Peyer's patch (tissue), 4 donors: Measurements from ENCODE around the gene IDI1. TPM values are rescaled to one million over a fixed set of nuclear protein-coding genes. Genes with fewer than 3 reads are reported as not detected.
"Not testable (repeated sequence)": the region's sequence is repeated elsewhere in the genome, so short reads cannot be mapped to it uniquely, and the experiment has no call there.

Source experiments
- DNase-seq, 3 donors: peaks; one replicate each; pipeline ENCODE4 v3.0.0-alpha.2; 2017 to 2019
- H3K27ac ChIP-seq, 4 donors: fragments of 200-600 bp; sonication (generic); one replicate each; pipeline ENCODE4 v1.5.1; 2016 to 2019
- H3K27me3 ChIP-seq, 2 donors: fragments of 200-600 bp; sonication (generic); one replicate each; pipeline ENCODE4 v1.5.1; 2019
- H3K36me3 ChIP-seq, 3 donors: fragments of 200-600 bp; sonication (generic); one replicate each; pipeline ENCODE4 v1.5.1; 2016 to 2019
- H3K4me1 ChIP-seq, 4 donors: fragments of 200-600 bp; sonication (generic); one replicate each; pipeline ENCODE4 v1.5.1; 2016 to 2019
- H3K4me3 ChIP-seq, 4 donors: fragments of 200-600 bp; sonication (generic); 1 replicate in 3 of 4; 2 replicates in 1 of 4; pipeline ENCODE4 v1.5.1; 2016 to 2019; ENCODE audit warnings: mild to moderate bottlenecking in 1 of 4
- H3K9me3 ChIP-seq, 4 donors: fragments of 200-600 bp; sonication (generic); one replicate each; pipeline ENCODE4 v1.5.1; 2016 to 2019; ENCODE audit warnings: mild to moderate bottlenecking in 1 of 4
- CTCF ChIP-seq, 6 experiments: fragments of 450-650 bp in 4 of 6; fragments of 200-600 bp in 2 of 6; sonication (generic) in 1 of 6; IDR thresholded peaks; one replicate each; pipeline ENCODE4 v1.5.1; 2017 to 2019; ENCODE audit warnings: antibody characterized with exemption in 6 of 6, mild to moderate bottlenecking in 3 of 6, moderate library complexity in 1 of 6
- POLR2A ChIP-seq, 2 donors: fragments of 450-650 bp; IDR thresholded peaks; one replicate each; pipeline ENCODE4 v1.5.1; 2017; ENCODE audit warnings: antibody characterized with exemption in 2 of 2, mild to moderate bottlenecking in 2 of 2, moderate library complexity in 2 of 2
- total RNA-seq, 4 donors: library from RNA; depleted of rRNA; stranded (reverse); fragments of >200 nt; gene quantifications; one replicate each; pipeline ENCODE4 v1.1.0, GENCODE V29; 2016

IDI1 gene
- total RNA-seq, 4 donors from 2014 or later = 52.0 to 71.0 (median 60.5) TPM

GRCh38 chr10:1070919-1071318 lies 22.0 kb upstream of the IDI1 start:
- Histone ChIP-seq H3K4me1 (no peaks in the 10 kb centered on the region), H3K27me3 (no peaks in the 10 kb centered on the region), H3K36me3 (peaks cover 0 to 24% (median 0%) of the 10 kb centered on the region in 3 donors), H3K9me3 (no peaks in the 10 kb centered on the region), H3K27ac (no peak overlapping the region), H3K4me3 (no peak overlapping the region)
- TF ChIP-seq POLR2A (IDR thresholded peaks at IDR 0.05) = no peak
- no peak for TF ChIP-seq CTCF (IDR thresholded peaks at IDR 0.05)
- DNase-seq = no peak

GRCh38 chr10:1068380-1069361 lies 19.8 kb upstream of the IDI1 start:
- Histone ChIP-seq H3K4me1 (no peaks in the 10 kb centered on the region), H3K4me3 (no peak overlapping the region), H3K36me3 (peaks cover 0 to 19% (median 0%) of the 10 kb centered on the region in 3 donors), H3K27me3 (no peaks in the 10 kb centered on the region), H3K9me3 (no peaks in the 10 kb centered on the region), H3K27ac (peak overlapping the region in 1 of 4 donors; percentile 61)
- no peak for DNase-seq
- no peak for TF ChIP-seq CTCF (IDR thresholded peaks at IDR 0.05)
- no peak for TF ChIP-seq POLR2A (IDR thresholded peaks at IDR 0.05)

- H3K4me3 ChIP-seq, H3K27ac ChIP-seq, H3K9me3 ChIP-seq, H3K27me3 ChIP-seq, H3K36me3 ChIP-seq, DNase-seq, H3K4me1 ChIP-seq: not testable (repeated sequence)
These were observed 17.8 kb upstream of the IDI1 start for GRCh38 chr10:1066734-1067133.

- TF ChIP-seq POLR2A (IDR thresholded peaks at IDR 0.05) (no peak), CTCF (IDR thresholded peaks at IDR 0.05) (no peak)
- no peak overlapping the region for H3K4me3 ChIP-seq
- no peaks in the 10 kb centered on the region for H3K36me3 ChIP-seq
- H3K4me1 ChIP-seq = no peaks in the 10 kb centered on the region
- H3K27me3 ChIP-seq = no peaks in the 10 kb centered on the region
- no peak overlapping the region for H3K27ac ChIP-seq
- no peaks in the 10 kb centered on the region for H3K9me3 ChIP-seq
- no peak for DNase-seq
These were observed 16.0 kb upstream of the IDI1 start for GRCh38 chr10:1064964-1065247.

- H3K4me1 ChIP-seq = no peaks in the 10 kb centered on the region
- no peak for TF ChIP-seq CTCF (IDR thresholded peaks at IDR 0.05)
- no peak for TF ChIP-seq POLR2A (IDR thresholded peaks at IDR 0.05)
- no peak for DNase-seq
- H3K27ac ChIP-seq = peak overlapping the region in 1 of 4 donors; percentile 44
- H3K27me3 ChIP-seq = no peaks in the 10 kb centered on the region
- H3K9me3 ChIP-seq = no peaks in the 10 kb centered on the region
- H3K36me3 ChIP-seq = no peaks in the 10 kb centered on the region
- H3K4me3 ChIP-seq = no peak overlapping the region
These were observed 14.4 kb upstream of the IDI1 start for GRCh38 chr10:1063232-1063865.
